B cell (primary cell): Measurements from ENCODE around the gene AQP6. TPM values are rescaled to one million over a fixed set of nuclear protein-coding genes. Genes with fewer than 3 reads are reported as not detected.

Source experiments
- ATAC-seq: fragments of 200-7000 bp; cut with Tn5 transposase; one replicate; pipeline ENCODE4 v1.10.0; 2021; ENCODE audit warnings: low read depth, mild to moderate bottlenecking, moderate number of reproducible peaks, moderate library complexity
- CTCF ChIA-PET: fragments of 350-600 bp; sonication (Branson Sonifier 250); formaldehyde crosslinking; loops from one replicate; lab custom pipeline; 2021; ENCODE audit warnings: antibody characterized with exemption, inconsistent platforms; lab: Charles Lee
- POLR2A ChIA-PET: fragments of 350-600 bp; sonication (Branson Sonifier 250); formaldehyde crosslinking; loops from one replicate; lab custom pipeline; 2021; ENCODE audit warnings: antibody characterized with exemption; lab: Charles Lee
- DNase-seq: peaks from one replicate; pipeline ENCODE4 v3.0.0; 2013
- H2AFZ ChIP-seq: 2 replicates; pipeline ENCODE4 v1.6.1; 2012; ENCODE audit warnings: mild to moderate bottlenecking, low read depth, low read length; ENCODE audit not compliant: insufficient read depth, poor library complexity, severe bottlenecking
- H3K27ac ChIP-seq, 2 donors: 1 replicate in 1 of 2; 2 replicates in 1 of 2; pipeline ENCODE4 v1.5.1; 2012 to 2013; ENCODE audit warnings: low read length in 2 of 2, mild to moderate bottlenecking in 2 of 2, moderate library complexity in 1 of 2
- H3K27me3 ChIP-seq, 4 experiments: fragments of 200-600 bp in 1 of 4; sonication (generic) in 1 of 4; replicated peaks in 1 of 4; 1 replicate in 2 of 4; 2 replicates in 2 of 4; pipeline versions ENCODE4 v1.6.1 to v1.7.0; 2013 to 2016; ENCODE audit warnings: low read length in 3 of 4, mild to moderate bottlenecking in 2 of 4, mixed read lengths in 1 of 4, moderate library complexity in 1 of 4; ENCODE audit not compliant: insufficient read depth in 4 of 4, control insufficient read depth in 3 of 4; ENCODE audit errors: control extremely low read depth in 1 of 4
- H3K36me3 ChIP-seq, 2 experiments: replicated peaks in 1 of 2; 1 replicate in 1 of 2; 2 replicates in 1 of 2; pipeline versions ENCODE4 v1.6.1 to v1.7.1; 2013; ENCODE audit warnings: low read length in 1 of 2; ENCODE audit not compliant: insufficient read depth in 2 of 2, control insufficient read depth in 1 of 2; ENCODE audit errors: control extremely low read depth in 1 of 2, extremely low read depth in 1 of 2
- H3K4me1 ChIP-seq, 2 donors: fragments of 200-600 bp in 1 of 2; sonication (generic) in 1 of 2; 1 replicate in 1 of 2; 2 replicates in 1 of 2; pipeline versions ENCODE4 v1.5.1 to v1.6.1; 2013 to 2017; ENCODE audit warnings: low read length in 2 of 2; ENCODE audit not compliant: control insufficient read depth in 2 of 2, insufficient read depth in 2 of 2
- H3K4me2 ChIP-seq: replicated peaks from 2 replicates; pipeline ENCODE3; 2012; ENCODE audit warnings: mild to moderate bottlenecking, low read depth, low read length; ENCODE audit not compliant: poor library complexity, severe bottlenecking
- H3K4me3 ChIP-seq, 5 experiments: fragments of 200-600 bp in 1 of 5; sonication (generic) in 1 of 5; 1 replicate in 3 of 5; 2 replicates in 2 of 5; pipeline versions ENCODE4 v1.5.1 to v1.7.0; 2011 to 2016; ENCODE audit warnings: low read length in 4 of 5, mild to moderate bottlenecking in 4 of 5, low read depth in 2 of 5, control low read depth in 1 of 5, moderate library complexity in 1 of 5; ENCODE audit not compliant: insufficient read depth in 1 of 5; ENCODE audit errors: control extremely low read depth in 1 of 5, extremely low read depth in 1 of 5
- H3K79me2 ChIP-seq: fragments of 200-600 bp; sonication (generic); one replicate; pipeline ENCODE4 v1.6.0; 2016; ENCODE audit warnings: low read length; ENCODE audit not compliant: control insufficient read depth, insufficient read depth
- H3K9ac ChIP-seq: fragments of 200-600 bp; sonication (generic); 2 replicates; pipeline ENCODE4 v1.6.1; 2017; ENCODE audit warnings: mild to moderate bottlenecking, low read length, moderate library complexity
- H3K9me3 ChIP-seq, 3 donors: one replicate each; pipeline versions ENCODE4 v1.6.1 to v1.7.1; 2013; ENCODE audit warnings: low read length in 2 of 3; ENCODE audit not compliant: control insufficient read depth in 2 of 3, insufficient read depth in 1 of 3; ENCODE audit errors: control extremely low read depth in 1 of 3
- H4K20me1 ChIP-seq: 2 replicates; pipeline ENCODE4 v1.6.0; 2012; ENCODE audit warnings: mild to moderate bottlenecking, low read length; ENCODE audit not compliant: insufficient read depth, control insufficient read depth, poor library complexity, severe bottlenecking
- H3K27ac Mint-ChIP-seq: one replicate; pipeline ENCODE4 v1.8.0; 2021; ENCODE audit warnings: mixed read lengths
- H3K27me3 Mint-ChIP-seq: one replicate; pipeline ENCODE4 v1.8.0; 2021; ENCODE audit warnings: mixed read lengths
- H3K4me1 Mint-ChIP-seq: one replicate; pipeline ENCODE4 v1.8.0; 2021; ENCODE audit warnings: mixed read lengths
- H3K4me3 Mint-ChIP-seq: one replicate; pipeline ENCODE4 v1.8.0; 2021; ENCODE audit warnings: mixed read lengths
- H3K9me3 Mint-ChIP-seq: one replicate; pipeline ENCODE4 v1.8.0; 2022; ENCODE audit warnings: mixed read lengths; ENCODE audit not compliant: insufficient read depth
- CTCF ChIP-seq: fragments of 200-600 bp; IDR thresholded peaks from one replicate; pipeline ENCODE4 v1.8.0; 2022; ENCODE audit warnings: antibody characterized with exemption, mild to moderate bottlenecking
- EZH2 ChIP-seq: IDR thresholded peaks from 2 replicates; pipeline ENCODE4 v1.6.1; 2012; ENCODE audit warnings: borderline replicate concordance, low read depth, mild to moderate bottlenecking, moderate library complexity, low read length; ENCODE audit not compliant: insufficient read depth, poor library complexity, severe bottlenecking
- WGBS: methylation state at CpG from one replicate; pipeline ENCODE4 v1.1.5; 2013; ENCODE audit warnings: missing lambda C conversion rate; ENCODE audit not compliant: insufficient coverage; 5-methylcytosine and 5-hydroxymethylcytosine counted together
- intact Hi-C: fragments of 100-400 bp; cut with micrococcal nuclease; formaldehyde crosslinking; loops from one replicate; pipeline ENCODE4 v1.10.0; 2022
- polyA plus RNA-seq: library from polyadenylated mRNA; depleted of rRNA; stranded (reverse); fragments of >200 nt; gene quantifications from 2 replicates; pipeline ENCODE4 v1.2.3, GENCODE V29; 2012
- total RNA-seq, 2 donors: library from RNA; stranded (reverse); fragments of 120-200 nt in 1 of 2; gene quantifications; 1 replicate in 1 of 2; 2 replicates in 1 of 2; pipeline versions ENCODE4 v1.2.3 to v1.2.4, GENCODE V29; 2013 to 2022

The AQP6 gene
- total and polyA plus RNA-seq, 2 donors (not counting 1 experiment from before 2014, with no cell fraction given) = not detected

- H3K27ac Mint-ChIP-seq = no peak overlapping the region
- TF ChIP-seq CTCF (no peak), EZH2 (no peak)
- H3K4me3 Mint-ChIP-seq = no peak overlapping the region
- no peak overlapping the region for H3K4me3 ChIP-seq
- no peaks in the 10 kb centered on the region for H4K20me1 ChIP-seq
- WGBS = 55% methylated on average over 5 of the region's 5 CpGs
- peaks cover 30% of the 10 kb centered on the region for H3K27me3 Mint-ChIP-seq
- H3K4me1 ChIP-seq = peaks cover 11% of the 10 kb centered on the region in 2 donors
- H2AFZ ChIP-seq = no peak overlapping the region
- peaks cover 7% of the 10 kb centered on the region for H3K4me1 Mint-ChIP-seq
- no peak overlapping the region for H3K27ac ChIP-seq
- H3K79me2 ChIP-seq = no peaks in the 10 kb centered on the region
- H3K9me3 ChIP-seq = no peaks in the 10 kb centered on the region
- ATAC-seq (no peak), DNase-seq (no peak)
- peaks cover 0 to 54% (median 14%) of the 10 kb centered on the region in 4 experiments for H3K27me3 ChIP-seq
- POLR2A ChIA-PET = no interaction called here
- H3K9me3 Mint-ChIP-seq = no peaks in the 10 kb centered on the region
- no peaks in the 10 kb centered on the region for H3K36me3 ChIP-seq
- no peak overlapping the region for H3K4me2 ChIP-seq
- intact Hi-C loops = no loop called here
- CTCF ChIA-PET = interaction anchor here (0.8 to 6.5 kb wide), 8 partner anchors 11 to 217 kb away, joined by 3 to 93 read pairs (median 4); no protein-coding TSS in a partner anchor
- H3K9ac ChIP-seq = no peak overlapping the region
These were observed 3.7 kb upstream of the AQP6 start for GRCh38 chr12:49969027-49969426.

- H3K4me3 Mint-ChIP-seq = no peak overlapping the region
- POLR2A ChIA-PET = no interaction called here
- no peak overlapping the region for H3K4me2 ChIP-seq
- H3K4me3 ChIP-seq = no peak overlapping the region
- intact Hi-C loops = no loop called here
- TF ChIP-seq EZH2 (no peak), CTCF (no peak)
- ATAC-seq (no peak), DNase-seq (no peak)
- no peak overlapping the region for H3K9ac ChIP-seq
- CTCF ChIA-PET = interaction anchor here (1.0 to 6.5 kb wide), 4 partner anchors 24 to 100 kb away, joined by 3 to 93 read pairs (median 48); no protein-coding TSS in a partner anchor
- no peaks in the 10 kb centered on the region for H3K9me3 Mint-ChIP-seq
- peaks cover 23% of the 10 kb centered on the region for H3K27me3 Mint-ChIP-seq
- H3K36me3 ChIP-seq = no peaks in the 10 kb centered on the region
- H3K27ac ChIP-seq = no peak overlapping the region
- no peak overlapping the region for H2AFZ ChIP-seq
- H3K4me1 Mint-ChIP-seq = peaks cover 7% of the 10 kb centered on the region
- H4K20me1 ChIP-seq = no peaks in the 10 kb centered on the region
- 81% methylated on average over 12 of the region's 12 CpGs for WGBS
- no peaks in the 10 kb centered on the region for H3K79me2 ChIP-seq
- H3K9me3 ChIP-seq = no peaks in the 10 kb centered on the region
- H3K27ac Mint-ChIP-seq = no peak overlapping the region
- H3K27me3 ChIP-seq = peaks cover 0 to 47% (median 13%) of the 10 kb centered on the region in 4 experiments
- H3K4me1 ChIP-seq = peaks cover 11% of the 10 kb centered on the region in 2 donors
These were observed 2.9 kb upstream of the AQP6 start for GRCh38 chr12:49969651-49970429.
